Hematopoietic multipotent progenitor cell treated with erythropoietin and hydrocortisone succinate and interleukin-3 and kit ligand, for 15 days (in vitro differentiated cells): Measurements from ENCODE around the gene CMSS1.

Experiments
- DNase-seq: peaks from one replicate; pipeline ENCODE4 v3.0.0-alpha.2; 2015; ENCODE audit warnings: low spot score

CMSS1 gene

DNA sequence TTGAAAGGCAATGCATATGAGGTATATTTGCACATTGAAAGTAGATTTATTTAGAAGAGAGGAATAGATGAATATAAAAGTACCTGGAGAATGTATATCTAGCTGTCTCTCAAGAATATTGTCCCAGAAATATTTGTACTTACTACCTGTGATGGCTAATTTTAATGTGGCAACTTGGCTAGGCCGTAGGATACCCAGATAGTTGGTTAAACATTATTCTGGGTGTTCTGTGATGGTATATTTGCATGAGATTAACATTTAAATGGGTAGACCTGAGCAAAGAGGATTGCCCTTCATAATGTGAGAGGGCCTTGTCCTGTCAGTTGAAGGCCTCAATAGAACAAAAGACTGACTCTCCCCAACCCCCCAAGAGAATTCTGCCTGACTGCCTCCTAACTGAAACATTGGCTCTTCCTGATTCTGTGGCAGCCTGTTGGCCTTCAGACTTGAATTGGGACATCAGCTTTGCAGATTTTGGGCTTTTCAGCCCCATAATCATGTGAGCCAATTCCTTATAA lies 366.0 kb downstream of the CMSS1 start:
- no peak for DNase-seq

DNA sequence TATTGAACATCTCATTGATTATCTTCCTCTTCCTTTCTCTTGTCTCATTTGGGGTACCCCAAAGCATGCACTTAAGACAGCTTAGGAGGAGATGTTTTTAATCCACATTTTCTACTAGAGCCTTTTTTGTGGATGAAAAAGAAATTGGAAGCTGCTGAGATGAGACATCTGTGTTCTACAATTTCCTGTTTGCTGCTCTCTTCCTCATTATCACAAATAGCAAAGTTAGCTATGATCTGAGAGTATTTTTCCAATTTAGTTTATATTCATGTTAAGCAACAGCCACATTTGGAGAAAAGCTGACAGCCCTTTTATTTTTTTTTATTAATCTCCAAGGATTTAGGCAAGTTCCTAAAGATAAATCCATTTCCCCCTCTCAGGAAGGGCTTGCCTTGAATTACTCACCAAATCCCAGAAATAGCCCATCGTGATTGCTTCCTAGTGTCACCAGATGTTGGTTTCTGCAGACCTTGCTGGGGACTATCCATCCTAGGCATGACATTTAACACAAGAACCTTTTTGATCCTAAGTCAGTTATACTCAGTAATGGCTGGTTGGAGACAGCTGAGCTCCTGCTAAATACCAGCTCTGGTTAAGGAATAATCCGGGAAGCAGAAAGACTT lies 367.4 kb downstream of the CMSS1 start:
- no peak for DNase-seq

DNA sequence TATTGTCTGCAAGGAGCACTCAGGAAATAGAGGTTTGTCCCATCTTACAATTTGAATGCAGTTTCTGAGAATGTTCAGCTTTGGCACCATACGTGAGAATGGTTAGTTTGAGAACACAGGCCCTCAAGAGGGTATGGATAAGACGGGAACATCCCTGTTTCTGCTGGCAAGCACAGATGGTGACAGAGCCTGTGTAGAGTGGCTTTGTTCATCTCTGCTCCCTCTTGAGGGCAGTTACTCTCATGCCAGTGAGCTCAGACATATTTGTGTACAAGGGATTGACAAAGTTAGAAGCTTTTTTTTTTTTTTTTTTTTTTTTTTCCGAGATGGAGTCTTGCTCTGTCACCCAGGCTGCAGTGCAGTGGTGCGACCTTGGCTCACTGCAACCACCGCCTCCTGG lies 368.2 kb downstream of the CMSS1 start:
- DNase-seq: no peak

DNA sequence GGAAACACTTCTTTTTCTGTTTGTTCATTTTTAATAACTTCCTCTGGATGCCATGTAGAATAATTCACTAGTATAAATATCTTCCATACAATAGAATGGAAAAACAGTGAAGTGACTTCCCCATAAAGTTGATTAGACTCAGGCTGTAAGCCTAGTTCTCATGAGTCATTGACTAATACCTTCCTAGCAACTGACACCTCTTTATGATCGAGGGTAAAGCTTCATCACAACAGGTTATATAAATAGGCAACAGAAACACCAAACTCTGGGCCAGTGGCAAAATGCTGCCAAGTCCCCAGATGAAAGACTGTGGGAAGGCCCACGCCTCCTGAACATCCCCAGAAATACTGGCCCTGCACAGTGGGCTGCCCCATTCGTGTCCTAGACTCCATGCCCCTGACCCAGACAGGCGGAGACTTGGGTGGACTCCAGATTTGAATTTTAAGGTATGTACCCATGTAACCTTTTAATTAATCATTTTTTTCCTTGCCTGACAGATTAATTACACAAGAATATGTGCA lies 371.8 kb downstream of the CMSS1 start:
- DNase-seq: no peak

DNA sequence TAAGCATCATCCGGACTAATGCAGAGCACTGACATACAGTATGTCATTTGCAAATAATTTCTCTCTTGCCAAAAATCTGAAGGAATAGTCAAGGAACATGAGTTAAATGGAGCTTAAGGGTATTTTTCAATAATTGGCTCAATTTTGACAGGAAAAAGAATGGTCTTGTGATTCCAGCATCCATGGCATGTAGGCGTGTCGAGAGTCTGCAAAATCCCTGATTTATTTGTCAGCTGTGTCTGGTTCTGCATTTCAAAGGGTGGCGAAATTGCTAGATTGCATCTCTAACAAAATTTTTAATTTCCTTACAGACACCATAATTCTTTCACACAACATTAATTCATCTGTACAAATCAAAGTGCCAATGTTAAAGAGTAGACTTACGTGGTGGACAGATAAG lies 377.7 kb downstream of the CMSS1 start:
- DNase-seq: no peak

DNA sequence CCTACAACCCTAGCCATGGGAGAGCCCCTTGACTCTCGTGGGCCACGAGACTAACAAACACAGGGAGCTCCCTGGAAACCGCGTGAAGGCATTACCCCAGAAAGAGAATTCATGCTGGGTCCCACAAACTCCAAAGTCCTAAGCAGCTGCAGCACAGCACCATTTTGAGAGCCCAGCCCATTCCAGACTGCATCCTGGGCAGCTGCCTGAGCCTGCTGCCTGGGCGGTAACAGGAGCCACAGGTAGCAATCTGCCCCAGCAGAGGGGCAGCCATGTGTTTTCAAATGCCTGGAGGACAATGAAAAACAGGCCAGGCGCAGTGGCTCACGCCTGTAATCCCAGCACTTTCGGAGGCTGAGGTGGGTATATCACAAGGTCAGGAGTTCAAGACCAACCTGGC lies 380.2 kb downstream of the CMSS1 start:
- no peak for DNase-seq

DNA sequence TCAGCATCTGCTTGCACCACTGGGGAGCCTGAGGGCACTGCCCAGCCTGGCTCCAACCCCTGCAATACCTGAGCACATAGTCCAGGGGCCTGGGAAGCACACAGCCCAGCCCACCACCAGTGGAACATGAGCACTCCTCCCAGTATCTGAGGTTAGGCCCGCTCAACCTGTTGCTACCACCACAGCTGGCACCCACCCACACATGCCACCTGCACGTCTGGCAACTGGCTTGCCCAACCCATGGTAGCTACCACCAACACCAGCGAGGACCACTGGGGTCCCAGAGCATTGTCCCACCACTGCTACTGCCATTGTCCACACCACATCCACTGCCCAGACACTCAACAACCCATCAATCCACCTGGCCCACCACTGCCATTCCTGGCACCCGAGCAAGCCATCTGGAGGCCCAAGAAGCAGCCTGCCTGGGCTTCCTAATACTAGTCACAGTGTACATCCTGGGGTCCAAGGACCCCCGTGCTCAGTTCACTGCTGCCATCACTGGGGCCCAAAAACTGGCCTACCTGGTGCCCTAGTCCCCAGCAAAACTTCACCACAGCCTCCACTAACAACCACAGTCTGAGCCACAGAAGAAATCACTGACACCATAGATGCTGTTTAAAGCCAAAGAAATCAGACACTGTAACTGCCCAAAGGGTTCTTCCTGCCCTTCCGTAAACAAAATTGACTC lies 381.1 kb downstream of the CMSS1 start:
- no peak for DNase-seq

DNA sequence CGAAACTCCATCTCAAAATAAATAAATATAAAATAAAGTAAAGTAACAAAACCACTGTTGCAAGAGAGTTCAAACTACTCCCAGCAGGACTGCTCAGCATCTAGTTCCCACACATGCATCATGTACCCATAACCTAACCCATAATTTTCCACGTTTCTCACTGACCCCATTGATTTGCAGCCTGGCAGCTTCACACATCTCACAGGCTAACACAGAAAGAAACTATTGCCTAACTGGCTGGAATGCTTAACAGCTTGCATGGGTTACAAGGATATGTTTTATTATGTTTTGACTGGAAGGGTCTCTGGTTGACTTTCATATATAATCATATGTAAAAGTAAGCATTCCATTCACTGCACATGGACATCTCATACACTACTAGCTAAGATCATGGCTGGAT lies 387.5 kb downstream of the CMSS1 start:
- no peak for DNase-seq

DNA sequence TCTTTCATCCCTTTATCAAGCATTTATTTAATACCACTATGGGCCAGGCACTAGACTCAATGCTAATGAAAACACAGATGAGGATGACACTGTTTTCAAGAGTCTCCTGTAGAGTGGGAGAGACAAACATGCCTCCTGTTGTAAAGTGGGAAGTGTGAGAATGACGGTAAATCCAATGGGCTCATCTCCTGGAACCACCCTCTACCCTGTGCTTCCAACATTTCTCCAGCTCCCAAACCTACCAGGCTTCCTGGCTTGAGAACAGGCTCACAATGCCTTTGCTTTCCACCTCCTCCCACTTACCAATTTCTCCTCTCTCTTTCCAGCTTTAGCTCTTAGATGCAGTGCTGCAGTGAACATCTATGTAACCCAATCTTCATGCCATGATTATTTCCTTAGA lies 389.0 kb downstream of the CMSS1 start:
- no peak for DNase-seq

DNA sequence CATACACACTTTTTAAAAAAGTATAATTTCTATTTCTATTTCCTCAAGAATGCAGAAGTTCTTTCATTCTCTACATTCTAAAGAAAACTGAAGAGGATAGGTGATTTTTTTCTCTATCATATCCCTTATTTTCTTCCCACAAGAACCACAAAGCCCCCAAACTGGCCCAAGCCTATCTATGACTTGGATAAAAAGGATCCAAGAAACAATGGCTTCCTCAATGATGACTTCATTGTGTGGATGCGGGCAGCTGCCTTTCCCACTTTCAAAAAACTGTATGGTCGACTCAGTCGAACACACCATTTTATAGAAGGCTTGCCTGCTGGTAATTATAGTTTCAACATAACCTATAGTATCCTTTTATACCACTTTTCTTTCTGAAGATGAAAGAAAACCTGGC lies 390.2 kb downstream of the CMSS1 start:
- no peak for DNase-seq

DNA sequence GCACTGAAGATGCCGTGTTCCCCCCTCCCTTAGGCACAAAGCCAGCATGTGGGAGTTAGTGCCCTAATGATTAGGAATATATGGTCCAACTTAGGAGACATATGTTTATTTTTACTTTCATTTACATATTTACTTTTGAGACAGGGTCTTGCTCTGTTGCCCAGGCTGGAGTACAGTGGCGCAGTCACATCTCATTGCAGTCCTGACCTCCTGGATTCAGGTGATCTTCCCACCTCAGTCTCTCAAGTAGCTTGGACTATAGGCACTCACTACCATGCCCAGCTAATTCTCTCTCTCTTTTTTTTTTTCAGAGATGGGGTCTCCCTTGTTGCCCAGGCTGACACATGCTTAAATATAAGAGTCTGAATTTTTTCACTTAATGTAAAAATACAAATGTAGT lies 391.5 kb downstream of the CMSS1 start:
- no peak for DNase-seq

DNA sequence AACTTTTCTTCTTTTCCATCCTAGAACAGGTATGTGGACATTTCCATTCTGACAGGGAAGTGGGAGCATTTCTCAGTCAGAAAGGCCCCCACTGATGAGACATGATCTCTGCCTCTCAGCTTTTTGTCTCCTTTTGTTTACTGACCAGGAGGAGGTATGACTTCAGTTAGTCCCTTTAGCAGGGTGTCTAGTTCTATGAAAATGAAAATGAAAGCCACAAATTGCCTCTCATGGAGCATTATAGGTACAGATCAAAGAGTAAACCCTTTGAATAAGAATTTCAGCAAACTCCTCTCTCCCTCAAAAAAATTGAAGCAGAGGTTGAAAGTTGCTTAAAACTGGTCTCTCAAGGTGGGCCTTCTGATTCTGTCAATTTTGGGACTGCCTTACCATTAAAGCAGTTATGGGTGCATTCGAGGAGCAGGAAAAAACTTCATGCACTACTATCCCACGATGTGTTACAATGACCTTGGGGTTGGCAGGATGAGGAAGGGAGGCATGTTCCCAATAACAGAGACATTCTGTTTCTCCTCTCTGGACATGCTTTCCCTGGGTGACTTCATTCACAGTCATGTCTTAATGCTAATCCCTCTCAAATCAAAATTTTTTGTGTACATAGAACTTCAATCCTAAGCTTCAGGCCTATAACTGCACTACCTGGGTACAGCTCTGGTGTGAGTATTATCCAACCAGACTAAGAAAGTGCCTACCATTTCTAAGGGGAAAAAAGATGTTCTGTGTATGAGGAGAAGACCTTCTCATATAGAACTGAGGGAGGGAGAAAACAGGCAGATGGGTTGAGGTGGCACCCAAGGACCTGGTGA lies 392.5 kb downstream of the CMSS1 start:
- DNase-seq: no peak

DNA sequence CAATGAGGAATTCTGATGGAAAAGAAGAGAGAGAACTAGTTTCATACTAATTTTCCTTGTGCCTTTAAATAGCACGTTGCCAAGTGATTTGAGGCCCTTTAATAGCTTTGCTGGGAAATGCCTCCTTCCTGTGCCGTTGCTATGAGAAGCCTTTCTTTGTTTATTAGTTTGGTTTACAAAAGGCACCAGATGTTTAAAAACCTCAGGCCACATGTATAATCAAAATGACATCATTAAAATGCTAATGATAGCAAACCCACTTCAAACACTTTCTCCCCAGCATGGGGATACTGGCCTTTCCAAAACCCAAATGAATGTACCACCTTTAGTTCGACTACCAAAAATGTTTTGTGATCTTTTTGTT lies 393.1 kb downstream of the CMSS1 start:
- DNase-seq: no peak

DNA sequence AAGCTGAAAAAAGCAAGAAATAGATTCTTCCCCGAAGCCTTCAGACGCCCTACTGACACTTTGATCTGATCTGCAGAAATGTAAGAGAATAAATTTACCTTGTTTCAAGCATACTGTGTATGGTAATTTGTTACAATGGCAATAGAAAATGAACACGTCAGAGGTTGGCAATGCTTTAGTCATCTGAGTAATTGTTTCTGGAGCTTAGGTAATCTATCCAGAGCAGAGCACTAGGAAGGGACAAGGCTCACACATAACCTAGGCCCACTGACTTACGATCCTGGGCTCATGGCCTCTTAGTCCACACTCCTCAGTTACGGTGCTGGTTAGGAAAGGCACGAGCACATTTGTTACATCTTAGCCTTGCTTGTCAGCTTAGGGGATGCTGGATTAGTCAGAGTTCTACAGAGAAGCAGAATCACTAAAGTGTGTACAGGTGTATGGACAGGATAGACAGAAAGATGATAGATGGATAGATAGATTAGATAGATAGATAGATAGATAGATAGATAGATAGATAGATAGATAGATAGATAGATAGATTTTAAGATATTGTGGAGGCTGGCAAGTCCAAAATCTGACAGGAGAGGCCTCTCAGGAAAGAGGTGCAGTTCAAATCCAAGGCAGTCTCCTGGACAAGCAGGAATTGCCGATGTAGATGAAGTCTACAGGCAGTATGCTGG lies 396.4 kb downstream of the CMSS1 start:
- DNase-seq: no peak

DNA sequence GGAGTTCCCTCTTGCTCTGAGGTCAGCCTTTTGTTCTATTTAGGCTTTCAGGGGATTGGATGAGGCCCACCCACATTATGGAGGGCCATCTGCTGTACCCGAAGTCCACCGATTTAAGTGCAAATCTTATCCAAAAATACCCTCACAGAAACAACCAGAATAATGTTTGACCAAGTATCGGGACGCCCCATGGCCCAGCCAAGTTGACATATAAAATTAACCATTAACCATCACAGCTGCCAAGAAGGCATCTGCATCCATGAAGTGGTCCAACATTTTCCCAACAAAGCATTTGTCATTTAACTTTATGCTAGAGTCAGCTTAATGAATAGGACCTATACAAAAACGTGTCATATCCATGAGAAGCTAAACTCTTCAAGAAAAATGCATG lies 396.9 kb downstream of the CMSS1 start:
- DNase-seq: no peak

DNA sequence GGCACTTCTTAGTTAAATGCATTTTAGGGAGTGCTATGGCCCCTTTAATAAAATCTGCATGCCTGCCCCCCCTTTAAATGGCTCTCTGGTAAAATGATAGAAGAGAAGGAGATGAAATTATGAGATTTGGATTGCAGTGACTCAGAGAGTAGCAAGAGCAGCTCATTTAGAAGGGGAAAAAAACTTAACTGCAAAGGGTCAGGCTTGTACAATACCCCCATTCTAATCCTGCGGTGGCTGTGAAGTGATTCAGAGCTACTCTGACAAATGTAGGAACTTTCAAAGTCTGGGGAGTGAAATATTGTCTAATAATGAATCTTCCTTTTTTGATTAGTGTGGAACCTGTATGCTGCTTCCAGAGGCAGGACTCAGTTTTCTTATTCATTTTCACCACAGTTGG lies 399.1 kb downstream of the CMSS1 start:
- no peak for DNase-seq

DNA sequence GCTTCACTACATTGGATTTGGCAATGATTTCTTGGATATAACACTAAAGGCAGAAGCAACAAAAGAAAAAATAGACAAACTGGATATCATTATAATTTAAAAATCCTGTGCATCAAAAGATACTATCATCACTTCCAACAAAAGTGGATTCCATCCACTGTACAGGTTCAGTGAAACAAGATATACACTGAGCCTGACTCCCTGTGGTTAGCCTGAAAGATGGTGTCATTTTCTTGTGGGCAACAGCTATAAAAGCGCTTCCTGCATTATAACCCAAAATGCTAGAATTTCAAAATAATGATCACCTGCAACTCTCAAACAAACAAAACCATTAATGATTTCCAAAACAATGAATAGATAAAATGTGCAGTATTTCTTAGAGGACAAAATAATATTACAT lies 403.5 kb downstream of the CMSS1 start:
- no peak for DNase-seq

DNA sequence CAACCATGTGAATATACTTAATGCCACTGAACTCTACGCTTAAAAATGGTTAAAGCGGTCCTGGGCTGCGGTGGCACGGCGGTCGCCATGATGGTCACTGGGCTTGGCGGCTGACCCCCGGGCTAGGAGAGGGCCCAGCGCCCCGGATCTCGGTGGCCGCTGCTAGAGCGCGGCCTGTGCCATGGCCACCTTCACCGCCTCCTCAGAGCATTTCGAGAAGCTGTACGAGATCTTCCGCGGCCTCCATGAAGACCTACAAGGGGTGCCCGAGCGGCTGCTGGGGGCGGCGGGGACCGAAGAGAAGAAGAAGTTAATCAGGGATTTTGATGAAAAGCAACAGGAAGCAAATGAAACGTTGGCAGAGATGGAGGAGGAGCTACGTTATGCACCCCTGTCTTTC lies 407.5 kb downstream of the CMSS1 start:
- no peak for DNase-seq

DNA sequence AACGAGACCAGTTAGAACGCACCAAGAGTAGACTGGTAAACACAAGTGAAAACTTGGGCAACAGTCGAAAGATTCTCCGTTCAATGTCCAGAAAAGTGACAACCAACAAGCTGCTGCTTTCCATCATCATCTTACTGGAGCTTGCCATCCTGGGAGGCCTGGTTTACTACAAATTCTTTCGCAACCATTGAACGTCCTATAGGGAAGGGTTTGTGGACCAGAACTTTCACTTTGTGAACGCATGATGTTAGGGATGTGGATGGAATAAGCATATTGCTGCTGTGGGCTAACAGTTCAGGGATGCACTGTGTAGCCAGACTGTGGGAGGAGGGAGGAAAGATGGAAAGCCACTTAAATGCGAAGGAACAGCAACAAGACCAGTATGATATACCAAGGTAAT lies 408.2 kb downstream of the CMSS1 start:
- DNase-seq: no peak

DNA sequence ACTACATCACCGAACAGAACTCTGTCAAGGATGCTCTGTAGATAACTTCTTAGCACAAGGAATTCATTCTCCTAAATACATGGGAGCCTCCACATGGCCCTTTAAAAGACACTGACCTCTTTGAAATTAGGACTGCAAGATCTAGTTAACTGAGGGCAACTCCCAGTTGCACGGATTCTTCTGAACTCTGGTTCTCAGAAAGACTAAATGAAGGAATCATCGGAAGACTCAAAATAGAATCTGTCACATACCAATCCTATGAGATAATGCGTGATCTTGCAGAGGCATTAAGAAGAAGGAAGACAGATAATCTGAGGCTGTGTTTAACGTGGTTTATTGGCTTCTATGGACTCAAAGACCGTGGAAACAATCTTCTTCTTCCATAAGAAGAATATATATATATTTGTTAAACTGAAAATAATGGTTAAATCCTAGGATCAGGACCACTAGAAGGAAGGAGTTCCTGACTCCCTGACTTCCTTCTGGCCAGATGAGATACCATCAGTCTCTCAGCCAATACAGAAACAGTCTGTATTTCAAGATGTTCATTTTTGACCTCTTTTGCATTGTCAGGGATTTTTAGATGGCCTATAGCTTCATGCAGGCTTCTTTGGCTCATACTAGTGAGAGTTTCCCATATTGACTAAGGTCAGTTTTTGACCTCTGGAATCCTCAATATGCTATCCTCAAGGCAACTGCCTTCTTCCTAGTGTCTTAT lies 409.2 kb downstream of the CMSS1 start:
- no peak for DNase-seq

DNA sequence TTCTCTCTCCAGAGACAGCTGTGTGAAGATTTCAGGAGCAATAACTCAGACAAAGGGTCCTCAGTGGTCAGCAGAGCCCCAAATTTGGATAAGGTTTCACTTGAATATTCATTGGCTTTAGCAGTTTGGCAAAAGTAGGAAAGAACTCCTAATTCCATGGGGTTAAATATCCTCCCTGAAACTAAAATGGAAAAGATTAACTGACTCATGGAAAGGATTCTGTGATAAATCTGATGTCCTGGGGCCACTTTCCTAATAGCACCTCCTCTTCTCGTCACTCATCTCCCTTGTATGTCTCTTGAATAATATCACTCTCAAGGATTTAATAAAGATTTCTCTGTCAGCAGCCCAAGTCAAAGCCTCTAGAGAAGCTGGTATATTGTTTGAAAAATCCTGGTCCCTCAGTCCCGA lies 409.9 kb downstream of the CMSS1 start:
- no peak for DNase-seq

DNA sequence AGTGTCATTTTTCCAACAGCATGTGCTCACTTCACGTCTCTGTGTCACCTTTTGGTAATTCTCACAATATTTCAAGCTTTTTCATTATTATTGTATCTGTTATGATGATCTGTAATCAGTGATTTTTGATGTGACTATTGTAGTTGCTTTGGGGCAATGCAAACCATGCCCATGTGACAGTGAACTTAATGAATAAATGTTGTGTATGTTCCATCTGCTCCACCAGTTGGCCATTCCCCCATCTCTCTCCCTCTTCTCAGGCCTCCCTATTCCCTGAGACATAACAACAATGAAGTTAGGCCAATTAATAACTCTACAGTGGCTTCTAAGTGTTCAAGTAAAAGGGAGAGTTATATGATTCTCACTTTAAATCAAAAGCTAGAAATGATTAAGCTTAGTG lies 410.6 kb downstream of the CMSS1 start:
- DNase-seq: no peak
